SKM-1 treated with dmso at 0.1 percent for 144 hours (cell line): ENCODE data around the gene LRRC40.

Experiments used
- DNase-seq: peaks from one replicate; lab custom pipeline; 2025; ENCODE audit not compliant: unreplicated experiment; lab: John Stamatoyannopoulos, UW

The LRRC40 gene

GRCh38 chr1:70134148-70134547 is 71.2 kb downstream of the LRRC40 start:
- DNase-seq, result no peak

- DNase-seq, result no peak
Observed at GRCh38 chr1:70117046-70117445, 88.3 kb downstream of the LRRC40 start.

GRCh38 chr1:70115315-70115714 is 90.1 kb downstream of the LRRC40 start:
- no peak for DNase-seq

- DNase-seq, result no peak
Observed at GRCh38 chr1:70112838-70113237, 92.5 kb downstream of the LRRC40 start.

GRCh38 chr1:70109241-70109640 is 96.1 kb downstream of the LRRC40 start:
- no peak for DNase-seq

- no peak for DNase-seq
Observed at GRCh38 chr1:70103770-70104169, 101.6 kb downstream of the LRRC40 start.

GRCh38 chr1:70101774-70102173 is 103.6 kb downstream of the LRRC40 start:
- DNase-seq, result no peak

- DNase-seq, result no peak
Observed at GRCh38 chr1:70101231-70101630, 104.1 kb downstream of the LRRC40 start.
